ENCODE data around the gene ENTPD2.

- TF ChIP-seq CTCF (conservative IDR thresholded peaks at IDR 0.05) (no peak), EZH2 (IDR thresholded peaks at IDR 0.05; ENCODE audit: low read depth) (no peak)
These were observed 9.8 kb downstream of the ENTPD2 start for GRCh38 chr9:137044037-137044436.

Data from PC-9 (cell line).